ENCODE data around the gene RXRA. TPM values are rescaled to one million over a fixed set of nuclear protein-coding genes. Genes with fewer than 3 reads are reported as not detected.

The RXRA gene
- total RNA-seq, 3 donors from 2014 or later = 31.0 to 63.0 (median 31.5) TPM

GRCh38 chr9:134335486-134336220, 9.4 kb downstream of the RXRA start:
- Histone ChIP-seq H3K36me3 (no peaks in the 10 kb centered on the region), H3K4me3 (no peak overlapping the region), H3K4me1 (peaks cover 22 to 57% of the 10 kb centered on the region in 2 donors), H3K27me3 (no peaks in the 10 kb centered on the region), H3K9me3 (no peaks in the 10 kb centered on the region), H3K27ac (peak overlapping the region in 1 of 2 donors; percentile 15)
- DNase-seq (ENCODE audit: low spot score in 2 of 2) = no peak
- TF ChIP-seq CTCF (IDR thresholded peaks at IDR 0.05) (no peak), POLR2A (IDR thresholded peaks at IDR 0.05) (no peak)
- intact Hi-C loops (cut with DNase I; ENCODE audit: low total_unique reads) = no loop called here

GRCh38 chr9:134336228-134336627, 10.0 kb downstream of the RXRA start:
- Histone ChIP-seq H3K27me3 (no peaks in the 10 kb centered on the region), H3K9me3 (no peaks in the 10 kb centered on the region), H3K36me3 (no peaks in the 10 kb centered on the region), H3K27ac (peak overlapping the region in 1 of 2 donors; percentile 15), H3K4me3 (no peak overlapping the region), H3K4me1 (peaks cover 26 to 61% of the 10 kb centered on the region in 2 donors)
- TF ChIP-seq CTCF (IDR thresholded peaks at IDR 0.05) (no peak), POLR2A (IDR thresholded peaks at IDR 0.05) (no peak), POLR2AphosphoS5 (IDR thresholded peaks at IDR 0.05) (no peak)
- no peak for DNase-seq (ENCODE audit: low spot score in 2 of 2)
- intact Hi-C loops (cut with DNase I; ENCODE audit: low total_unique reads) = no loop called here

GRCh38 chr9:134336924-134337323, 10.7 kb downstream of the RXRA start:
- TF ChIP-seq POLR2A (IDR thresholded peaks at IDR 0.05) (no peak), POLR2AphosphoS5 (IDR thresholded peaks at IDR 0.05) (no peak), CTCF (IDR thresholded peaks at IDR 0.05) (no peak)
- Histone ChIP-seq H3K9me3 (no peaks in the 10 kb centered on the region), H3K27me3 (no peaks in the 10 kb centered on the region), H3K36me3 (no peaks in the 10 kb centered on the region), H3K4me3 (no peak overlapping the region), H3K27ac (no peak overlapping the region), H3K4me1 (peaks cover 31 to 65% of the 10 kb centered on the region in 2 donors)
- no peak for DNase-seq (ENCODE audit: low spot score in 2 of 2)
- intact Hi-C loops (cut with DNase I; ENCODE audit: low total_unique reads) = no loop called here

GRCh38 chr9:134337469-134337868, 11.2 kb downstream of the RXRA start:
- peaks cover 30 to 71% of the 10 kb centered on the region in 2 donors for H3K4me1 ChIP-seq
- no peaks in the 10 kb centered on the region for H3K9me3 ChIP-seq
- no peaks in the 10 kb centered on the region for H3K36me3 ChIP-seq
- intact Hi-C loops (cut with DNase I; ENCODE audit: low total_unique reads) = no loop called here
- H3K27ac ChIP-seq = no peak overlapping the region
- no peak overlapping the region for H3K4me3 ChIP-seq
- DNase-seq (ENCODE audit: low spot score in 2 of 2) = no peak
- H3K27me3 ChIP-seq = no peaks in the 10 kb centered on the region
- no peak for TF ChIP-seq POLR2AphosphoS5 (IDR thresholded peaks at IDR 0.05)
- no peak for TF ChIP-seq POLR2A (IDR thresholded peaks at IDR 0.05)
- no peak for TF ChIP-seq CTCF (IDR thresholded peaks at IDR 0.05)

GRCh38 chr9:134338394-134339182, 12.3 kb downstream of the RXRA start:
- H3K9me3 ChIP-seq = no peaks in the 10 kb centered on the region
- peak overlapping the region; percentile 4 to 50 (median 30) for H3K4me3 ChIP-seq
- no peaks in the 10 kb centered on the region for H3K27me3 ChIP-seq
- H3K4me1 ChIP-seq = peaks cover 22 to 71% of the 10 kb centered on the region in 2 donors
- intact Hi-C loops (cut with DNase I; ENCODE audit: low total_unique reads) = no loop called here
- TF ChIP-seq POLR2AphosphoS5 (IDR thresholded peaks at IDR 0.05) (no peak), POLR2A (IDR thresholded peaks at IDR 0.05) (no peak), CTCF (IDR thresholded peaks at IDR 0.05) (no peak)
- DNase-seq (ENCODE audit: low spot score in 2 of 2) = peak in 1 of 2 donors; percentile 55
- H3K27ac ChIP-seq = peak overlapping the region; percentile 59 to 67
- H3K36me3 ChIP-seq = no peaks in the 10 kb centered on the region
